ENCODE data around the gene LYSMD3.
A peak's percentile ranks its signal among the peaks of the same experiment; 100 is the strongest.

LYSMD3 gene

GRCh38 chr5:90547072-90547536 lies 17.7 kb upstream of the LYSMD3 start:
- DNase-seq = no peak

- DNase-seq = no peak
These were observed 16.9 kb upstream of the LYSMD3 start for GRCh38 chr5:90546216-90546837.

DNA sequence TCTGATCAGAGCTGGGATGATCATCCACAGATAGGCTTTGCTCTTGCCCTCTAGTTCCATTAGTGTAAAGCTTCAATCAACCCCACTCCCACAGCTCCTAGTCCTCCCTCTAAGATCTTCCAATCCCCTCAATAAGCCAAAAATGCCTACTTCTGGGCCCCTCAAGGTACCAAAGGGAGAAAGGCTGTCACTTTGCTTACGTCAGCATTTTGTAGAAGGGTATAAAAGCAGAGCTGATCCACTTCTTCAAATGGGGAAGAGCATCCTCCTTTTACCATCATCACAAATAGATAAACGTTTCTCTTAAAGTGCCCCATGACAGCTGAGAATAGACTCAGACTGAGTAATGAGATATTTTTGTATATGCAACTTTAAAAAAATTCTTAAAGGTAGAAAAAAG lies 16.1 kb upstream of the LYSMD3 start:
- no peak for DNase-seq

DNA sequence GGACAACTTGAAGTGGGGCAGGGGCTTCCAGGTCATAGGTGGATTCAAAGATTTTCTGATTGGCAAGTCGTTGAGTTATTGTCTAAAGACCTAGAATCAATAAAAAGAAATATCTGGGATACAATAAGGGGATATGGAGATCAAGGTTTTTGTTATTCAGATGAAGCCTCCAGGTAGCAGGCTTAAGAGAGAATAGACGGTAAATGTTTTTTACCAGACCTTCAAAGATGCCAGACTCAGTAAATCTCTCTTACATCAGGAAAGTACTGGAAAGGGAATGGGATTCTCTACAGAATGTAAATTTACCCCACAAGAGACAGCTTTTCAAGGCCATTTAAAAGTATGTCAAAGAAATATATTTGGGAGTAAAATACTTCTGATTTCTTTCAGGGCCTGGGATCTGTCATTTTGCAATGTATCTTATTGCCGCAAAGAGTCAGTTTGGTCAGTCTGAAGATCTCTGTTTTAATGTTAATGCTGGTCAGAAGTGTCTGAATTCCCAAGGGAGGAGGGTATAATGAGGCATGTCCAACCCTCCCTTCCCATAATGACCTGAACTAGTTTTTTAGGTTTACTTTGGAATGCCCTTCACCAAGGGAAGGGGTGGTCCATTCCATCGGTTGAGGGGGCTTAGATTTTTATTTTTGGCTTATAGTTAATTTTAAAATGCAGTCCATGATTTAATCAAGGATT lies 13.6 kb upstream of the LYSMD3 start:
- no peak for DNase-seq

GRCh38 chr5:90534922-90535321 lies 5.5 kb upstream of the LYSMD3 start:
- DNase-seq = no peak

DNA sequence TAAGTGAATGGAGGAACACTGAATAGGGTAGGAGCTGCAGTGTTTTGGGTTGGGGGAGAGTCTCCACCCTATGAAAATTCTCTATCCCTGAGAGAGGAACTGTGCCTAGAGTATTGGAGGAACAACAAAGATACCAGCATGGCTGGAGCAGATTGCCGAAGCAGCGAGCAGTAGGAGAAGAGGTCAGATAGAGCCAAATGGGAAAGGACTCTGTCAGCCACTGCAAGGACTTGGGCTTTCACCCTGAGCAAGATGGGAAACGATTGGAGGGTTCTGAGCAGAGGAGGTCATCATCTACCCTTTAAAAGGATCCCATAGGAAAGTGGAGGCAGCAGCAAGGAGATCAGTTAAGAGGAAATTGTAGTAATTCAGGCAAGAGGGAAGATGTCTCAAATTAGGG lies 4.4 kb upstream of the LYSMD3 start:
- DNase-seq = no peak

DNA sequence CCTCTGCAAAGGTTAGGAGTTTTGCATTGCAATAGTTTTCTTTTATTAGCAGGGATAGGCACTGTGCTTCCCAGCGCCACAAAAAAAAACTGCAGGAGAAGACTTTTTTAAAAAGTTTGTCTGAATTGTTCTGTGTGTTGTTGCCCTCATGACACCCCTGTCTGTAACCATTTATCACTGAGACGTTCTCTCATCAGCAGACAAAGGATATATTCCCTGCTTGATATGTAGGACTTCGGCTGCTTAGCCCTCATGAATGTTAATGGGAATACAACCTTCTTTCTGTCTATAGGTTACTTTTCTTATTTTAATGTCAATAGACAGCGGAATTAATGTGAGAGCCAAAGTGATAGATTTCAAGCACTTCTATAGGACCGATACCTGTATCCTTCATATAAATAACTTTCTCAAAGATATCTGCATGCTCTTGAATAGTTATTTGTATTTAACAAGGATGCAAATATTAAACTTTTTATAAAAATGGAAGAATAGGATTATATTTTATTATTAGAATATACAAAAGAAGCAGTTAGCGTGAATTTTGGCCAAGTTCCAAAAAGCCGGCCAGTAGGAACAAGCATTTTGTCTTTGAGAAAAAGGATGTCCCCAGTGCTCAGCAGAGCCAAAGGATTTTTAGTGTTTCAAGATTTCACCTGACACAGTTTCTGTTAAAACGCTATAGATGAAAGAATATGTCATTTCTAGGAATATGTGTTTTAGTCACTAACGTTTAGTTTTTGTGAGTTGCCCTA lies 1.5 kb upstream of the LYSMD3 start:
- no peak for DNase-seq

DNA sequence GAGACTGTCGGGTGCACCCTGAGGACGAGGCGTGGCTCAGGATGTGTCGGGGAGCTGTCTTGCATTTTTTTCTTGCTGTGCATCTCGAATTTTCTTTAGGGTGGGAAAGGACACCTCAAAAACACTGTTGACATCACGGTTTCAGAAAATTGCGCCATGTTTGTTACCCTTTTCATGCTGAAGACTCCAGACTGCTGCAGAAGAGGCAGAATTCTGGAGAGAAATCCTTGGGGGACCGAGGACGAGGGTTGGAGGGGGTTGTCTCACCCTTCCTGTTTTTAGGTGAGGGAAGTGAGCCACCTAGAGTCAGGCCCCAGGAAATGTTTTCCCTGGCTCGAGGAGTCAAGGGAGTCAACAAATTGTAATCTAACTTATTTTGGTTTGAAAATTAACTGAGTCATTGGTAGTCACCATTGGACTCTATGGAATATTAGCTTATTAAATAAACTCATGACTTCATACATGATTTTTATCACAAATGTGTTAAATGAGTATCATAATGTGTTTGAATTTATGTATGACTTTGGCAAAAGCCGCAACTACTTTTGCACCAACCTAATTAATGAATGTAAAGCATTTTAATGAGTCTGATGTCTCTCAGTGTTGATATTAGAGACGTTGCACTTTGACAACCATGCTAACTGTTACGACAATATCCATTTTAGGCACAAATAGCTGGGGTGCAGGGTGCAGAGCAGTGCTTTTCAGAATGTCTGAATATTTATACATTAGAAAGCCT lies 724 bp upstream of the LYSMD3 start:
- DNase-seq = peak; percentile 15 to 35 (median 26)

GRCh38 chr5:90528601-90529193 lies 687 bp downstream of the LYSMD3 start:
- DNase-seq = no peak

DNA sequence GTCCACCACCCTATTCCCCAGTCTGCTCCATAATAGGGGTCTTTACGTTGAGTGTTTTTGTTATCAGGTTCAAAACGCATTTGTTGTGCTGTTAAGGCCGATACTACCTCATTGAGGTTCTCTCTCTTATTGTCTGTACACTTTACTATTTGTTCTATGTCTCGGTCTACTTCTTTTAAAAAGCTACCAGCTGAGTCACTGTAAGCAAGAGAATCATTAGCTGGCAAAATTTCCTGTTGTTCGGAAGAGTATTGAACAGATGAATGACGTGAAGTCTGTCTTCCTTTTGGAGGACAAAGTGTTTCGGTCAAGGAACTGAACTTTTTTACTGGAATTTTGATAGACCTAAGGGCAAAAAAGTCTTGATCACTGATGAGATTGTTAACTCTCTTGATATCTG lies 10.3 kb downstream of the LYSMD3 start:
- DNase-seq = no peak

GRCh38 chr5:90518661-90519060 lies 10.7 kb downstream of the LYSMD3 start:
- DNase-seq = no peak

DNA sequence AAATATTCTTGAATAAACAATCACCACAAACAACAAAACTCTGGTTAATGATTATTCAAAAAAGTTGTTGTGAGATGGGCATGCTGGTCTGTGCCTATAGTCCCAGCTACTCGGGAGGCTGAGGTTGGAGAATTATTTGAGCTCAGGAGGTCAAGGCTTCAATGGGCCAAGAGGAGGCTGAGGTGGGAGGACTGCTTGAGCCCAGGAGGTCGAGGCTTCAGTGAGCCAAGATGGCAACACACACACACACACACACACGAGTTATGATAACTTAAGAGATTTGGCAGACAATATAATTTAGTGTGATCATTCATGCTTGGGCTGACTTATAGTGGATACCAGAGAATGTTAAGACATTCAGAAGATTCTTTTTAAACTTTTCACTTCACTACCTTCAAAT lies 14.9 kb downstream of the LYSMD3 start:
- DNase-seq = no peak

GRCh38 chr5:90510438-90510837 lies 18.9 kb downstream of the LYSMD3 start:
- DNase-seq = no peak

DNA sequence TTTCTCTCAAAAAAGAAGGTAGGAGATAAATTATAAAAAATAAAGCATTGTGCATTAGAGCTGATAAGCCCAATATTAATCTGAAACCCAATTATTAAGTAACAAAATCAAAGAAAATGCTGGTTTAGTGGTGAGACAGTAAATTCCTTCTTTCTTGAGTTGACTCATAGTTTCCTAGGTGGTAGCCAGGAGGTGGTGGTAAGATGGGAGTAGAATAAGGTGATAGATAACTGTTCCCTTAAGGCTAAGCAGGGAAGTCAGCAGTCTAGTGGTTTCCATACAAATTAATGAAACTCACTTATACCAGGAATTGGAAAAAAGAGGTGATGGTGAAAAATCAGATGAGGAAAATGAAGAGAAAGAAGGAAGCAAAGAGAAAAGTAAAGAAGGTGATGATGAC lies 23.2 kb downstream of the LYSMD3 start:
- DNase-seq = no peak

- no peak for DNase-seq
These were observed 24.6 kb downstream of the LYSMD3 start for GRCh38 chr5:90504743-90505142.

- DNase-seq = no peak
These were observed 25.8 kb downstream of the LYSMD3 start for GRCh38 chr5:90503596-90503995.

- DNase-seq = no peak
These were observed 34.2 kb downstream of the LYSMD3 start for GRCh38 chr5:90495146-90495545.

GRCh38 chr5:90494043-90494442 lies 35.3 kb downstream of the LYSMD3 start:
- DNase-seq = no peak

GRCh38 chr5:90488791-90489190 lies 40.6 kb downstream of the LYSMD3 start:
- no peak for DNase-seq

DNA sequence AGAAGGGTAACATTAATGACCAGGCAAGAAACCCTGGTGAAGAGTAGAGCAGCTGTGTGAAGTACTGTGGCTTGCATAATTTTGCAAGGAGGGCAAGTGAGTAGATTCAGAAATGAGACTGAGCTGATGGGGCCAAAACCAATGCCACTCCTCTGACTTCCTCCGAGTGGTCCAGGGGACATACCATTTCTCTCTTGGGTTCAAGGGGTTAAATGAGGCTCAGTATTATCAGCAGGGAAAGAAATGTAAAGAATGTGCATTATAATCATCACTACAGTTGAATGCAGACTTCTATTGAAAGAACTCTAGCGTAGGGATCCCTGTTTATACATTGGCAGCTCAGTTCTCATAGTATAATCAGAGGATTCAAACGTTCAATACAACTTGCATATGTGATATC lies 44.8 kb downstream of the LYSMD3 start:
- no peak for DNase-seq

DNA sequence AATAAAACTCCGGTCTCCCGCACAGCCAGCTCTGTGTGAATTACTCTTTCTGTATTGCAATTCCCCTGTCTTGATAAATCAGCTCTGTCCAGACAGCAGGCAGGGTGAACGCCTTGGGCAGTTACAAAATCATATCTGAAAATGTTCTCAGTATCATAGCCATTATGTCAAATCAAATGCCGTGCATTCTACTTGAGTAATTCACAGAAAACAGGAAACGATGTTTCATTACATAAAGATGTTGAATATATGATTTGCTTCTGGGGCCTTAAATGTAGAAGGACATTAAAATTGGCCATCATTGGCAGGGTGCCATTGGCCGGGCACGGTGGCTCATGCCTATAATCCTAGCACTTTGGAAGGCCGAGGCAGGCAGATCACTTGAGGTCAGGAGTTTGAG lies 46.2 kb downstream of the LYSMD3 start:
- DNase-seq = no peak

GRCh38 chr5:90480699-90481098 lies 48.7 kb downstream of the LYSMD3 start:
- no peak for DNase-seq

Measured in activated CD4-positive, CD25-positive, alpha-beta regulatory T cell (primary cell).